K562 (cell line): Measurements from ENCODE around the gene PNPLA7. TPM values are rescaled to one million over a fixed set of nuclear protein-coding genes. Genes with fewer than 3 reads are reported as not detected.
A peak's percentile ranks its signal among the peaks of the same experiment; 100 is the strongest.

Experiments used
- AFF4 ChIP-seq: sonication (generic); formaldehyde crosslinking; IDR thresholded peaks from 2 replicates; pipeline ENCODE4 v1.8.0; 2023; ENCODE audit warnings: mild to moderate bottlenecking, missing genetic modification reagents
- BRD4 ChIP-seq: fragments of 200-600 bp; sonication (generic); IDR thresholded peaks from 2 replicates; pipeline ENCODE4 v1.6.1; 2017; ENCODE audit warnings: inconsistent platforms
- CCNT2 ChIP-seq: IDR thresholded peaks from 2 replicates; pipeline ENCODE4 v1.6.1; 2011; ENCODE audit warnings: borderline replicate concordance, low read depth, mild to moderate bottlenecking, moderate library complexity, mixed read lengths, low read length; ENCODE audit not compliant: insufficient read length; ENCODE audit errors: extremely low read depth
- CREB1 ChIP-seq, 2 experiments: sonication (generic) in 1 of 2; formaldehyde crosslinking in 1 of 2; IDR thresholded peaks; 2 replicates each; pipeline versions ENCODE4 v1.6.1 to v1.8.0; 2012 to 2022; ENCODE audit warnings: inconsistent platforms in 1 of 2, mild to moderate bottlenecking in 1 of 2, missing genetic modification reagents in 1 of 2, moderate library complexity in 1 of 2
- CTBP1 ChIP-seq: fragments of 450-650 bp; IDR thresholded peaks from 2 replicates; pipeline ENCODE4 v1.6.1; 2016; ENCODE audit warnings: borderline replicate concordance
- CXXC5 ChIP-seq: fragments of 250-450 bp; sonication (Bioruptor Pico); IDR thresholded peaks from 2 replicates; pipeline ENCODE4 v1.8.0; 2022; ENCODE audit warnings: inconsistent platforms, mild to moderate bottlenecking, moderate library complexity
- EGR1 ChIP-seq: fragments of 450-650 bp; conservative IDR thresholded peaks from 2 replicates; pipeline ENCODE4 v1.6.1; 2017; ENCODE audit warnings: mild to moderate bottlenecking
- IRF2 ChIP-seq: sonication (generic); formaldehyde crosslinking; IDR thresholded peaks from 2 replicates; pipeline ENCODE4 v1.8.1; 2022; ENCODE audit warnings: mild to moderate bottlenecking, missing genetic modification reagents
- MYC ChIP-seq, 2 experiments: fragments of 250-450 bp in 1 of 2; sonication (Bioruptor Pico) in 1 of 2; IDR thresholded peaks; 2 replicates each; pipeline versions ENCODE4 v1.5.1 to v1.6.1; 2012 to 2021; ENCODE audit warnings: low read depth in 2 of 2, borderline replicate concordance in 1 of 2, improper control_type of control experiment in 1 of 2, low read length in 1 of 2, mild to moderate bottlenecking in 1 of 2, moderate library complexity in 1 of 2
- NKRF ChIP-seq: fragments of 450-650 bp; IDR thresholded peaks from 2 replicates; pipeline ENCODE4 v1.6.1; 2016; ENCODE audit warnings: borderline replicate concordance
- POLR2G ChIP-seq: fragments of 200-400 bp; formaldehyde crosslinking; IDR thresholded peaks from 2 replicates; pipeline ENCODE4 v1.6.1; 2017; ENCODE audit warnings: low read depth, mild to moderate bottlenecking, antibody characterized with exemption, low read length, moderate library complexity
- PTTG1 ChIP-seq: fragments of 450-650 bp; IDR thresholded peaks from 2 replicates; pipeline ENCODE4 v1.6.1; 2016; ENCODE audit warnings: low read depth, mild to moderate bottlenecking, missing genetic modification characterization, missing compliant biosample characterization
- RB1 ChIP-seq: fragments of 450-650 bp; IDR thresholded peaks from 2 replicates; pipeline ENCODE4 v1.6.1; 2017; ENCODE audit warnings: low read depth, mild to moderate bottlenecking
- RBFOX2 ChIP-seq: fragments of 200-400 bp; formaldehyde crosslinking; IDR thresholded peaks from 2 replicates; pipeline ENCODE4 v1.6.1; 2017; ENCODE audit warnings: low read depth, mild to moderate bottlenecking, low read length, moderate library complexity
- RBM14 ChIP-seq: fragments of 200-400 bp; formaldehyde crosslinking; IDR thresholded peaks from 2 replicates; pipeline ENCODE4 v1.6.1; 2018; ENCODE audit warnings: low read depth, mild to moderate bottlenecking, low read length, moderate library complexity, borderline replicate concordance; ENCODE audit not compliant: insufficient read depth
- SMARCE1 ChIP-seq: fragments of 450-650 bp; IDR thresholded peaks from 2 replicates; pipeline ENCODE4 v1.7.1; 2016; ENCODE audit warnings: mild to moderate bottlenecking
- ZBTB17 ChIP-seq: fragments of 450-650 bp; formaldehyde crosslinking; IDR thresholded peaks from 2 replicates; pipeline ENCODE4 v1.4.0; 2020; ENCODE audit warnings: mild to moderate bottlenecking
- ZBTB7A ChIP-seq: IDR thresholded peaks from 2 replicates; pipeline ENCODE4 v1.6.1; 2011; ENCODE audit warnings: low read depth, mild to moderate bottlenecking, low read length, moderate library complexity, borderline replicate concordance; ENCODE audit not compliant: control insufficient read depth
- ZFP91 ChIP-seq: sonication (generic); formaldehyde crosslinking; IDR thresholded peaks from 2 replicates; pipeline ENCODE4 v1.8.0; 2022; ENCODE audit warnings: mild to moderate bottlenecking, missing genetic modification reagents
- polyA plus RNA-seq, 8 experiments: library from polyadenylated mRNA; depleted of rRNA in 4 of 8; stranded (reverse) in 5 of 8; unstranded in 3 of 8; fragments of >200 nt; fragmentation: Nextera tagmentation in 2 of 8; fragmentation: Illumina TruSeq in 1 of 8; extraction: Ambion mirVana in 2 of 8; extraction: Trizol in 1 of 8; gene quantifications; 2 replicates each; pipeline versions ENCODE4 v1.2.1 to v1.2.3, GENCODE V29; 2011 to 2014; ENCODE audit warnings: inconsistent platforms in 1 of 8, missing spikeins in 1 of 8
- total RNA-seq, 7 experiments: library from RNA; depleted of rRNA in 6 of 7; stranded (reverse); fragments of >200 nt in 6 of 7; fragmentation: Illumina TruSeq in 2 of 7; extraction: Trizol in 2 of 7; gene quantifications; 2 replicates each; pipeline versions ENCODE4 v1.2.1 to v1.2.3, GENCODE V29; 2011 to 2021; ENCODE audit warnings: low replicate concordance in 1 of 7

PNPLA7 gene
- total and polyA plus RNA-seq, 9 of the 15 experiments (the other 6 are each of a cell fraction or from before 2014, with no cell fraction given), result 0.01 to 0.85 (median 0.19) TPM; not detected in 1

GRCh38 chr9:137429974-137430722, 120.1 kb downstream of the PNPLA7 start (continued):
- TF ChIP-seq SMARCE1 (no peak), MYC (IDR thresholded peaks at IDR 0.05; ENCODE audit: low read depth, low read length) (0 out of 2 replicates have a peak, but pooled peaks have one; percentile 24), MYC (CRISPR knock-in tag; IDR thresholded peaks at IDR 0.05; ENCODE audit: borderline replicate concordance, low read depth) (no peak), BRD4 (no peak), RBM14 (no peak), CXXC5 (CRISPR knock-in tag) (0 out of 2 replicates have a peak, but pooled peaks have one; percentile 22), POLR2G (peak; percentile 78), ZBTB7A (0 out of 2 replicates have a peak, but pooled peaks have one; percentile 25), ZFP91 (CRISPR knock-in tag) (no peak), EGR1 (peak; percentile 36; the same call in 1 of the 2 replicates), CTBP1 (peak; percentile 29; the same call in 1 of the 2 replicates), PTTG1 (tag) (no peak), RB1 (peak; percentile 49; the same call in 1 of the 2 replicates), RBFOX2 (peak; percentile 74), CREB1 (IDR thresholded peaks at IDR 0.05) (peak; percentile 53; the same call in 1 of the 2 replicates), CREB1 (CRISPR knock-in tag; IDR thresholded peaks at IDR 0.05) (no peak), ZBTB17 (CRISPR knock-in tag) (no peak), AFF4 (CRISPR knock-in tag) (no peak; the same call in 1 of the 2 replicates), CCNT2 (peak; percentile 71), IRF2 (no peak), NKRF (no peak)
